Muscle of back (tissue), 13 donors: ENCODE data around the gene OR6N1. TPM values are rescaled to one million over a fixed set of nuclear protein-coding genes. Genes with fewer than 3 reads are reported as not detected.

Source experiments
- DNase-seq, 3 donors: peaks; one replicate each; pipeline versions ENCODE4 v3.0.0 to v3.0.0-alpha.2; 2013
- long read RNA-seq, 9 donors: transcript quantifications; one replicate each; lab custom pipeline, GENCODE V29; 2026
- polyA plus RNA-seq, 10 donors: library from polyadenylated mRNA; unstranded; fragments of 120-200 nt; gene quantifications; one replicate each; pipeline ENCODE4 v1.2.1, GENCODE V29; 2013; ENCODE audit not compliant: insufficient read length in 10 of 10

The OR6N1 gene
- not detected for polyA plus RNA-seq
- long read RNA-seq, donor 1 = 0 reads
- long read RNA-seq, donor 2 = 0 reads
- long read RNA-seq, donor 3 = 0 reads
- long read RNA-seq, donor 4 = 0 reads
- long read RNA-seq, donor 5 = 0 reads
- long read RNA-seq, donor 6 = 0 reads
- long read RNA-seq, donor 7 = 0 reads
- long read RNA-seq, donor 8 = 0 reads
- long read RNA-seq, donor 9 = 0 reads

- DNase-seq = no peak
These were observed at the start of gene OR6N1 for GRCh38 chr1:158771950-158772866. TSS of gene OR6N1 (minus strand) at chr1:158772195. CDS start at chr1:158766682, 5,513 bp downstream.

DNA sequence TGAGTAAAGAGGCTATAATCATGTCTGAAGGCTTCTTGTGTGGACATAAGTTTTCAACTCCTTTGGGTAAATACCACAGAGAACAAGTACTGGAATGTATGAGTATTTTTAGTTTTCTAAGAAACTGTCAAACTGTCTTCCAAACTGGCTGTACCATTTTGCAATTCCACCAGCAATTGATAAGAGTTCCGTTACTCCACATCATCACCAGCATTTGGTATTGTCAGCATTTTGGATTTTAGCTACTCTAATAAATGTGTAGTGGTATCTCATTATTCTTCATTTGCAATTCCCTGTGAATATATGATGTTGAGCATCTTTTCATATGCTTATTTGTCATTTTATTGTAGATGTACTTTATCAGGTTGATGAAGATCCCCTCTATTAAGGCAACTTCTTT lies 49.7 kb upstream of the OR6N1 start:
- no peak for DNase-seq

DNA sequence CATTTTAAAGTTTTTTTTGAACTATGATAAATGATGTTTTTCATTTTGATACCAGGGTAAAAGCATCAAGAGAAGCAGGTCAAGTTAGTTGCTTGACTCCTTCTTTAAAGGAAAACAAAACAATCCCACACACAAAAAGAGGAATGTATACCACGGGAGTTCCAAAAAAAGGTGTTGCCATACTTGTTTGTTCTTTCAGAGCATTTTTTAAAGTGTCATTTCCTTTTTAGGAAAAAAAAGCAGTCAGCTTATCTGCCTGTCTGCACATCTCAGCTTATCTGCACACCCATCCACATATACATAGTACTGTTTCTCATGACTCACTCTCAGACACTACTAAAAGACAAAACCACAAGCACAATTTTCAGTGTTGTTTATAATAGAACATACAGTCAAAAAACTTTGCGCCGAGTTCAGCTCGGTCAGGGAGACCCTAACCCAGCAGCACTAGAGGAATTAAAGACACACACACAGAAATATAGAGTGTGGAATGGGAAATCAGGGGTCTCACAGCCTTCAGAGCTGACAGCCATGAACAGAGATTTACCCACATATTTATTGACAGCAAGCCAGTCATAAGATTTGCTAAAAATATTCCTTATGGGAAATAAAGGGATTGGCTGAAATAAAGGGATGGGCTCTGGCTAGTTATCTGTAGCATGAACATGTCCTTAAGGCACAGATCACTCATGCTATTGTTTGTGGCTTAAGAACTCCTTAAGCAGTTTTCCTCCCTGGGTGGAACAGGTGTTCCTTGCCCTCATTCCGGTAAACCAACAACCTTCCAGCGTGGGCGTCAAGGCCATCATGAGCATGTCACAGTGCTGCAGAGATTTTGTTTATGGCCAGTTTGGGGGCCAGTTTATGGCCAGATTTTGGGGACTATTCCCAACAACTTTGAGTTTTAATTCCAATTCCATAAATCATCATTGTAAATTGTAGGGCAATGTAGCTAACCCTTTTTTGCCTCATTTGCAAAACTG lies 47.8 kb upstream of the OR6N1 start:
- no peak for DNase-seq

GRCh38 chr1:158818975-158819431 lies 47.0 kb upstream of the OR6N1 start:
- no peak for DNase-seq

DNA sequence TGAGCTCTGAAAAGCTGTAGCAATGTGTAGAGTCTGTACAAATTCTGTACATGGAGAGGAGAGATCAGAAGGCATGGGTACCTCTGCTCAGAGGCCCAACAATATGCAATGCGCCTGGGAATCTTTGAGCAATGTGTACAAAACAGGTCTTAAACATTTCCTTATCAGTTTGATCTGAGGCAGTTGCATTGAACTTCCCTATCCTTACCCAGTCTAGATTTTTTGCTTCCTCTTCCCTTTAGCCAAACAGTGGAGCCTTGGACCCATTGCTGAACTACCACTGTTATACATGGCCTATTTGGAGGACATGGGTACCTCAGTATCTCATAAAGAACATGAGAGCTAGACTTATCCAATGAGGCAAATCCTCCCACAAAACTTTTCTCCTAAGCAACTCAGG lies 46.6 kb upstream of the OR6N1 start:
- no peak for DNase-seq

GRCh38 chr1:158814970-158815369 lies 43.0 kb upstream of the OR6N1 start:
- no peak for DNase-seq

DNA sequence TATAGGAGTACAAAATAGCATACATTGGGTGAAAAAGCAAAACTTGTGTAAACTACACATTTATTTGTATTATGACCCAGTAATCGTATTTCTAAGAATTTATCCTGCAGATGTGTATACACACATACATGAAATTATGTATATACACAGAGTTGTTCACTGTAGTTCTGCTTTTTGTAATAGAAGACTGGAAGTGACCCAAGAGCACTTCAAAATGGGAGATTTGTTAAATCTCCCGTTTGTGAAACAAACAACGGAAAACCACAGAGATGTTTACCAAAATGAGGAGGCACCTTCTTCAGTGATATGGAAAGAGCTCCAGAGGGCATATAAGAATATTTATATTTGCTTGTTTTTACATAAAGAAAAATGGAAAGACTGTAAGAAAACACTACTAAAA lies 41.2 kb upstream of the OR6N1 start:
- DNase-seq = no peak

DNA sequence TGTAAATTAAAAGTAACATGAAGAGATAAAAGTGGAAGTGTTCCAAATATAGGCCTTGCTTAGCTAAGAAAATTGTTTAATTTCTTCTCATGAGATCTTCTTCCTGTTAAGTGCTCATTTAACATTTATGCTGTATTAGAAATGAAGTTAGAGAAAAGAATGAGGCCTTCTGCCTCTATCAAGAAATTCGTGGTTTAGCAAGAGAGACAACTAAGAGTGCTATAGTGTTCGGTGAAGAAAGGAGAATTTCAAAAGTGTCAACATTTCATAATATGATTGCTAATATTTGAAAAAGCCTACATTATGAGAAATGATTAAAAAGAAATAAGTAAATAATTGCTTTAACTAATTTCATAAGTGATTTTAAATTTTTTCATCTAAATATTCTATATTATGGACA lies 40.3 kb upstream of the OR6N1 start:
- no peak for DNase-seq

DNA sequence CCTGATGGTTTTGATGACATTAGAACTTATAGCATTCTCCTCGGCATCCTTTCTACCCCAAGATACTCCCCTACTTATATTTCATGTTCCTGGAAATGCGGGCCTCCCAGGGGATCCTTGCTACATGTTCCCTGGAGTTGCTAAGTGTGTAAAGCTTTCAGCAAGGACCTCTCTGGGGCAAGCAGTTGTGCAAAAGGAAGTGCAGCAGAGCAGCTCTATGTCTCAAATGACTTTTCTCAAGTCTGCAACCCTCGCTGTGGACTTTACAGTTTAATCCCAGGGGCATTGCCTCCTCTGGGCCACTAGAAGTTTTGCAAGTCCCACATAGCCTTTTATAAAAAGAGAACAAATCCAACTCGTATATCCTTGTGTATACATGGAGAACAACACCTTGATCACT lies 38.3 kb upstream of the OR6N1 start:
- no peak for DNase-seq

- DNase-seq = no peak
These were observed 37.9 kb upstream of the OR6N1 start for GRCh38 chr1:158809862-158810261.

DNA sequence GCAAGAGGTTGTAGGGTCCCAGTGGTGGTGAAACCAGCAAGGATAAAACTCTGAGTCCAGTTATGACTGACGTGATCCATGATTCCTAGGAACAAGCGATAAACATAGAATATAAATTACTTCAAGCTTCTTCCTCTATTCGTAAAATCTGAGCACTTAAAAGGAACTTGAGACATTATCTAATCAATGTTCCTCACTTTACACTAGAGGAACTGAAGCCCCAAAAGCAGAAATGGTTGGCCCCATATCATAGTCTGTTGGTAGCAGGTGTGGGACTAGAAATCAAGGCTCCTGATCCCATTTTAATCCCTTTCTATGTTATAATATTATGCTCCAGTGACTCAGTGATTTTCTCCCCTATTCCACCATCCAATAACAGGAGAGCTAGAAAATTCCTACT lies 37.3 kb upstream of the OR6N1 start:
- DNase-seq = no peak

GRCh38 chr1:158806916-158807536 lies 35.0 kb upstream of the OR6N1 start:
- peak in 1 of 3 donors; percentile 25 for DNase-seq

DNA sequence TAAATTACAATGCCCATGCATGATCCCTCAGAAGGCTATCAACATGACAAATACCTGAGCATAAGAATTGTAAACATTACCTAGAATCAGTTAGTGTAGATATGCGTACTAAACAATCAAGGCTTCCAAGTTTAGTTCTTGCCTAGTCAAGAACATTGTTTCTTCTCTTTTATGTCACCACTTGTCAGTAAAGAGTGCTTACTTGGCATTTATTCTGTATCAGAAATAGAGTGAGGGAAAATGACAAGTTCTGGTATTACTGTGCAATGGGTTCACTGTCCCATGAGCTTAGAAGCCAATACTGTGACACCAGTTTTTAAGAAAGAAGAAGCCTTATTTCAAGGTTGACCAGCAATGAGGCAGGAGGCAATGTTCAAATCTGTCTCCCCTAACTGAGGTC lies 31.7 kb upstream of the OR6N1 start:
- no peak for DNase-seq

DNA sequence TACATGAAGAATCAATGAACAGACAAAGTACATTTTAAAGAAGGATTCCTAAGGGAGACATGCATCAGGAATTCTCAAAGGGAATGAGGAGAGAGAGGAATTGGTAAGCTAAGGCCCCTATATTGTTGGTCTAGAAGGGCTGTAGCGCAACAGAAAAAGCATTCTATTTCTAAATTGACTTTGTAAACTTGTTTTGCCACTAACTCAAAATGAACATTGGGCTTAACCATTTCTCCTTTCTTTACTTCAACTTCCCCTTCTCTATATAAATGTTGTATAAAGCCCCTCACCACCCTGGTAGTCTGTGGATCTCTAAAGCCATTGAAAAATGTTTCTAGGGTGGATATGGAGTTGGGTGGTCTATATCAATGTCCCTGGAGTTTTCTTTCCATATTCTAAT lies 29.4 kb upstream of the OR6N1 start:
- no peak for DNase-seq

GRCh38 chr1:158800526-158800925 lies 28.5 kb upstream of the OR6N1 start:
- DNase-seq = no peak

- no peak for DNase-seq
These were observed 27.7 kb upstream of the OR6N1 start for GRCh38 chr1:158799689-158800088.

GRCh38 chr1:158798531-158798930 lies 26.5 kb upstream of the OR6N1 start:
- DNase-seq = no peak

GRCh38 chr1:158794247-158794646 lies 22.3 kb upstream of the OR6N1 start:
- no peak for DNase-seq

- DNase-seq = no peak
These were observed 21.6 kb upstream of the OR6N1 start for GRCh38 chr1:158793604-158794003.

- DNase-seq = no peak
These were observed 9.1 kb upstream of the OR6N1 start, which contains the start of gene OR6N2 for GRCh38 chr1:158781104-158781503. TSS of gene OR6N2 (minus strand) at chr1:158781204. CDS start at chr1:158777635, 3,569 bp downstream.

DNA sequence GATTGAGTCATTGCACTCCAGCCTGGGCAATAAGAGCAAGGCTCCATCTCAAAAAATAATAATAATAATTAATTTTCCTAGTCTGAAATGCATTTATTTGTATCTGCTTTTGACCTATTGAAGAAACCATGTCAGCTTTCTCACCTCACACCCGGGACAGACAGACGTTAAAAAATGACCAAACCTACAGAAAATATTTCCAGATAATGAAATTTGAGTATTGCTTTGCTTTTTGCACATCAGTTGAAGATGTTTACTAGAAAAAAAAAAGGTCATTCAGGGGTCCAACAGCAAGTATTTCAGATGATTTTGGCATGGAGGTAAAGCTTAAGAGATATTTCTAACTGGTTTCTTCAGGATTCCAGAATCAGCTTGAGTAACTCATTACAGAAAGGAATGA lies 17.6 kb downstream of the OR6N1 start, which contains the start of gene OR6K6:
TSS of gene OR6K6 (plus strand) at position 301 of the 400 bp plus-strand sequence. CDS start 168 bp downstream, outside the sequence.
- DNase-seq = no peak
